SJSA1 (cell line): ENCODE data around the gene CITED1. TPM values are rescaled to one million over a fixed set of nuclear protein-coding genes. Genes with fewer than 3 reads are reported as not detected.

Source experiments
- DNase-seq, 2 experiments: peaks; one replicate each; pipeline ENCODE4 v3.0.0-alpha.2; 2015 to 2020; ENCODE audit warnings: low spot score in 2 of 2, low read depth in 1 of 2
- H3K27ac ChIP-seq: fragments of 250-450 bp; sonication (Bioruptor Pico); 2 replicates; pipeline ENCODE4 v1.5.1; 2020; ENCODE audit warnings: mild to moderate bottlenecking, moderate library complexity
- H3K27me3 ChIP-seq: fragments of 250-450 bp; sonication (Bioruptor Pico); replicated peaks from 2 replicates; pipeline ENCODE4 v1.5.1; 2020; ENCODE audit warnings: mild to moderate bottlenecking, moderate library complexity
- H3K36me3 ChIP-seq: fragments of 250-450 bp; sonication (Bioruptor Pico); 2 replicates; pipeline ENCODE4 v1.5.1; 2020; ENCODE audit warnings: mild to moderate bottlenecking
- H3K4me1 ChIP-seq: fragments of 250-450 bp; sonication (Bioruptor Pico); replicated peaks from 2 replicates; pipeline ENCODE4 v1.6.1; 2021; ENCODE audit warnings: mild to moderate bottlenecking
- H3K4me3 ChIP-seq: fragments of 250-450 bp; sonication (Bioruptor Pico); 2 replicates; pipeline ENCODE4 v1.5.1; 2020; ENCODE audit warnings: mild to moderate bottlenecking
- H3K9me3 ChIP-seq: fragments of 250-450 bp; sonication (Bioruptor Pico); replicated peaks from 2 replicates; pipeline ENCODE4 v1.5.1; 2020; ENCODE audit warnings: mild to moderate bottlenecking
- total RNA-seq: library from RNA; depleted of rRNA; stranded (reverse); fragments of >200 nt; shearing (Covaris generic); gene quantifications from 2 replicates; pipeline ENCODE4 v1.2.3, GENCODE V29; 2014

CITED1 gene
- total RNA-seq, 1 experiment from 2014 or later, result 0.11 TPM

DNA sequence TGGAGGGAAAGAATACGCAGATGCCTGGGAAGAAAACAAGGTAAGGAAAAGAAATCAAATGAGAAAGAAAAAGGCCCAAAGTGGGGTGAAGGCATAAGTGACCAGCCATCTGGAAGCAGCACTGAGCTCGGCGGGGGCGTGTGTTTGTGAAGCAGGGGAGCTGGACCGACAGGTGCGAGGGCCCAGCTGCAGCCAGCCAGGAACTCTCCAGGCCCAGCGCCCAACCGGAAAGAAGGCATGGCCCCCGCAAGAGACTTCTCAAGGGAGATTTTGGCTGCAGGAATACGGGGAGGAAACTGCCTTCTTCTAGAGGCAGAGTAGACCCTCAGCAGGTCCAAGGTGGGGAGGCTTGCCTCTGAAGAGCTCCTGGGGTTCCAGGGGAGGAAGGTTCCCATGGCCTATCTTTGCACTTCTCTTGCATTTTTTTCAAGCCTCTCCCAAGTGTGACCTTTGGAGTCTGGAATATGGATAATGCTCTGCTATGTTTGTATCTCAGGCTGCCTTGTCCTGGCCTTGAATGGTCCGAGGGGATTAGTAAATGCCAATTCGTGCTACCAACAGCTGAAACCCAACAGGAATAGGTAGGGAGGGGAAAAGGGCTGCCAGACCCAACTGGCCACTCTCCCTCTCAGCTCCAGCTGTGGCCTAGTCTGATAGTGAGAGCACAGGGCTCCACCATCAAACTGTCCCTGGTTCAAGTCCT, 10.8 kb upstream of the CITED1 start:
- Histone ChIP-seq H3K27me3 (no peaks in the 10 kb centered on the region), H3K36me3 (no peaks in the 10 kb centered on the region), H3K4me1 (no peaks in the 10 kb centered on the region), H3K27ac (no peak overlapping the region), H3K9me3 (no peaks in the 10 kb centered on the region), H3K4me3 (no peak overlapping the region)
- DNase-seq, result no peak

- Histone ChIP-seq H3K9me3 (no peaks in the 10 kb centered on the region), H3K36me3 (no peaks in the 10 kb centered on the region), H3K4me3 (no peak overlapping the region), H3K27ac (no peak overlapping the region), H3K27me3 (no peaks in the 10 kb centered on the region), H3K4me1 (no peaks in the 10 kb centered on the region)
- DNase-seq, result no peak
Measured at GRCh38 chrX:72314881-72315280, 9.2 kb upstream of the CITED1 start.

- no peaks in the 10 kb centered on the region for H3K27me3 ChIP-seq
- no peak overlapping the region for H3K27ac ChIP-seq
Measured at GRCh38 chrX:72313707-72314641, 8.3 kb upstream of the CITED1 start.

GRCh38 chrX:72312311-72312940, 6.7 kb upstream of the CITED1 start:
- Histone ChIP-seq H3K9me3 (no peaks in the 10 kb centered on the region), H3K4me1 (peaks cover 8% of the 10 kb centered on the region), H3K36me3 (no peaks in the 10 kb centered on the region), H3K4me3 (no peak overlapping the region), H3K27ac (no peak overlapping the region), H3K27me3 (peaks cover 10% of the 10 kb centered on the region)
- DNase-seq, result no peak

More at GRCh38 chrX:72313707-72314641, 8.3 kb upstream of the CITED1 start:
- Histone ChIP-seq H3K36me3 (no peaks in the 10 kb centered on the region), H3K9me3 (no peaks in the 10 kb centered on the region), H3K4me1 (peaks cover 2% of the 10 kb centered on the region; the same call in 1 of the 2 replicates), H3K4me3 (no peak overlapping the region)
- no peak for DNase-seq

GRCh38 chrX:72309297-72310071, 3.8 kb upstream of the CITED1 start:
- H3K4me1 ChIP-seq, result peaks cover 28% of the 10 kb centered on the region
- no peak overlapping the region for H3K27ac ChIP-seq
- DNase-seq, result no peak
- H3K36me3 ChIP-seq, result no peaks in the 10 kb centered on the region
- no peaks in the 10 kb centered on the region for H3K9me3 ChIP-seq
- H3K27me3 ChIP-seq, result peaks cover 31% of the 10 kb centered on the region
- H3K4me3 ChIP-seq, result no peak overlapping the region

DNA sequence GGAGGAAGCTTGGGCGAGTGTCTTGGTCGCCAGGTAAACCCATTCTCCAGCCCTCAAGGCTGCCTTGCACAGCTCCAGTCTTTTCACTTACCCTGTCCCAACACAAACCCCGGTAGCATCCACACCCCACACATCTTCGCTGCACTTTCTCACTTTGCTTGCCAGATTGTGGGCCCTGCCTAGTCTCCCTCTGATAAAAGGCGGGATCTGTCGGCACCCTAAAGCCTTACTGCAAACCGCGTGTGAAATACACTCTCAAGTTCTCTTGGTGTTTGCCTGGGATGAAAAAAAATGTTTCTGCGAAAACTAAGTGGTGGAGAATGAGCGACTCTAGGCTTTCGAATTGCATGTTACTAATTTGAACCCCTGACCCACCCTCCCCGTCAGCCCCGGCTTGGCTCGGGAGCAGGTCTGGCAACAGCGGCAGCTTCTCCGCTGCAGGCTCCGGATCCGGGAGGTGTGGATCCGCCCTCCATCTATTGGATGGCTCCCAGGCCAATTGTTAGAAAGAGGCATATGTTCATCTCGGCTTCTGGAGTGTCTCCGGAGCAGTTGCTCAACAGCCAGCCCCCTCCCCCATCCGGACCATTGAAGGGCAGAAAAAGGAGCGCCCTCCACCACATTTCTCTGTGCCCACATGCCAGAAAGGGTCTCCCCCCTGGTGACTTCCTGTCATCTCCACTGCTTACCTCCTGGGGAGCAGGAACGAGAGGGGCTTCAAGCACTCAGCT, 3.0 kb upstream of the CITED1 start:
- Histone ChIP-seq H3K4me3 (no peak overlapping the region), H3K4me1 (peaks cover 28% of the 10 kb centered on the region), H3K9me3 (no peaks in the 10 kb centered on the region), H3K27ac (no peak overlapping the region), H3K36me3 (no peaks in the 10 kb centered on the region), H3K27me3 (peaks cover 33% of the 10 kb centered on the region)
- peak; percentile 50 to 55 for DNase-seq

DNA sequence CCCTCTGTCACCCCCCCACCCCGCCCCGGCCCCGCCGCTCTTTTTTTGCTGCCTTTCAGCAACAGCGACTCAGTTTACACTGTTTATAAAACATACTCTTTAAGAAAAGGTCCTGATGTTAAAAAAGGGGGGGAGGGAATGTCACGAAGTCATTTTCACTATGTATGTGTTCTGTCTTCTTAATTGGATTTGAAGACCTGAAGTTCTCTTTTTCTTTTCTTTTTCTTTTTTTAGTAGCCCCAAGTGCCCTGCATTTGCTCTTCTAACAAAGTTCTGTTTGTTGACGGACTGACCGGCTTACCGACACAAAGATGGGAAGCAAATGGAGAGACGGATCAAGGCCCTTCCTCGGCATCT, 2.5 kb upstream of the CITED1 start:
- Histone ChIP-seq H3K27ac (no peak overlapping the region), H3K9me3 (no peaks in the 10 kb centered on the region), H3K27me3 (peaks cover 33% of the 10 kb centered on the region), H3K4me3 (no peak overlapping the region), H3K36me3 (no peaks in the 10 kb centered on the region), H3K4me1 (peaks cover 28% of the 10 kb centered on the region)
- DNase-seq, result no peak

GRCh38 chrX:72307646-72308051, 1.9 kb upstream of the CITED1 start:
- H3K27me3 ChIP-seq, result peaks cover 33% of the 10 kb centered on the region
- H3K27ac ChIP-seq, result no peak overlapping the region
- H3K4me3 ChIP-seq, result no peak overlapping the region
- H3K9me3 ChIP-seq, result no peaks in the 10 kb centered on the region
- no peaks in the 10 kb centered on the region for H3K36me3 ChIP-seq
- no peak for DNase-seq
- H3K4me1 ChIP-seq, result peaks cover 28% of the 10 kb centered on the region

DNA sequence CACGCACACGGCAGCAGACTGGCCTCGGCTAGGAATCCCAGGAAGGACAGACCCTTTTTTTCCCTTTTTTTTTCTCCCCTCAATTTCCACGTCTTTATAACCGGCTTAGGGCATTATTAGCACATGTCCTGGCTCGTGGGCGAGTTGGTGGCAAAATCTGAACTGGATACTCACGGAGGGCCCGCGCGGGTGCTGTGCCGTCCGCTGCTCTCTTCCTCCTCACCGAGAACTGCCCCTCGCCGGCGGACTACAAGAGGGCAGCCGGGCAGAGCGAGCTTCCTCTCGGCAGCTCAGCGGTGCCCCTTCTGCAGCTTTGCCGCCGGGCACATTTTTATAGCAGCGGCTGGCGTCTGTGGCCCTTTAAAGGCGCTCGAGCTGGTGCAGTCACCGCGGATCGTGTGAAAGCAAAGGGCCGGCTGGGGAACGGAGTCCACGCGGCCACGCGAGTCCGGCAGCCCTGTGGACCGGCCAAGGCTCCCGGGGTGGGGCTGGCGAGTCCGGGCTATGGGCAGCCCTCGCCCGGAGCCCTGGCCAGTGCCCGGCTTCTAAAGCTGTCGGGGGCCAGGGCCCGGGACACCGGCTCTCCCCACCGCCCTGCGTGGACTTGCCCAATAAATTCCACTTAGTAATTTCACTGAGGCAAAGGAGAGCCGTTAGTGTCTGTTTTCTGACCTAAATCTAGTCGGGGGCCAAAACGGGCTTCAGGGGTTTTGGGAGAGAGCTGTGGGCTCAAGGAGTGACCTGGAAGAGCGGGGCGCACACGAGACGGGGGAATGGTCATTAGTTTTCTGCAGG, 1.3 kb upstream of the CITED1 start:
- peak; percentile 60 to 62 for DNase-seq
- peaks cover 28% of the 10 kb centered on the region for H3K4me1 ChIP-seq
- peaks cover 33% of the 10 kb centered on the region for H3K27me3 ChIP-seq

DNA sequence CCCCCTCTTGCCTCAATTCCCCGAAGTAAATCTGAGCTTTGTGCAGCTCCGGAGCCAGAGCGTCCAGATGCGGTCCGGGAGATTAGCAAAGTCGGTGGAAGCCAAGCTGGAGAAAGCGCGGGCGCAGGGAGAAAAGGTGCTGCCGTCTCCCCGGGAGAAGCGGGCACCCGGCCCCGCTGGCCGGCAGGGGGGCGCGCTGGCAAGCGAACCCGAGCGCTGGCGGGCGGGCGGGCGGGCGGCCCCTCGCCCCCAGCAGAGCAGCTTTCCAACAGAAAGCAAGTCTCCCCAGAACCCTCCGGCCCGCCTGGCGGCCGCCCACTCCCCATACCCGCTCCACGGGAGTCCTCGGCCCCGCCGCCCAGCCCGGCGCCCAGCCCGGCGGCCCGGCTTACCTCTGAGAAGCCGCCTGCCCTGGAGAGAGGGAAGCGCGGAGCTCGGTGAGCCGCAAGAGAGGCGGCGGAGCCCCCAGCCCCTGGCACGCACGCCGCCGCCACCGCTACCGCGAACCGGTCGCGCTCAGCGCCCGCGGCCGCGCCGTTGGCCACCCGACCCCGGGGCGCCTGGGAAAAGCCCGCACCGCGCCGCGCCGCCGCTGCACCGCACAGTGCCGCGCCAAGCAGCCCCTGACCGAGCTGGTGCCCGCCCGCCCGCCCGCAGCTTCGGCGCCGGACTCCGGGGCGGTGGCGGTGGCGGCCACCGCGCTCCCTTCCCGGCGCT, 529 bp upstream of the CITED1 start:
- peaks cover 33% of the 10 kb centered on the region for H3K27me3 ChIP-seq
- DNase-seq, result no peak
- H3K9me3 ChIP-seq, result no peaks in the 10 kb centered on the region
- H3K36me3 ChIP-seq, result no peaks in the 10 kb centered on the region
- H3K4me3 ChIP-seq, result peak overlapping the region; percentile 37
- no peak overlapping the region for H3K27ac ChIP-seq
- peaks cover 28% of the 10 kb centered on the region for H3K4me1 ChIP-seq

More for the DNA sequence above, 1.3 kb upstream of the CITED1 start:
- H3K9me3 ChIP-seq, result no peaks in the 10 kb centered on the region
- H3K4me3 ChIP-seq, result peak overlapping the region; percentile 37
- no peaks in the 10 kb centered on the region for H3K36me3 ChIP-seq
- no peak overlapping the region for H3K27ac ChIP-seq

GRCh38 chrX:72304877-72305276, 837 bp downstream of the CITED1 start:
- no peak overlapping the region for H3K4me3 ChIP-seq
- peaks cover 33% of the 10 kb centered on the region for H3K27me3 ChIP-seq
- no peaks in the 10 kb centered on the region for H3K36me3 ChIP-seq
- DNase-seq, result no peak
- peaks cover 28% of the 10 kb centered on the region for H3K4me1 ChIP-seq
- H3K27ac ChIP-seq, result no peak overlapping the region
- H3K9me3 ChIP-seq, result no peaks in the 10 kb centered on the region

GRCh38 chrX:72301781-72302180, 3.9 kb downstream of the CITED1 start:
- no peak for DNase-seq
- Histone ChIP-seq H3K27me3 (peaks cover 17% of the 10 kb centered on the region), H3K9me3 (no peaks in the 10 kb centered on the region), H3K4me1 (peaks cover 14% of the 10 kb centered on the region), H3K36me3 (no peaks in the 10 kb centered on the region), H3K27ac (no peak overlapping the region), H3K4me3 (no peak overlapping the region)
